HEK293 (cell line): ENCODE results near the gene GDPD5.

ENCODE experiments used
- CTCF ChIA-PET: fragments of 350-600 bp; formaldehyde crosslinking; extraction: SDS; loops from one replicate; lab custom pipeline; 2021; ENCODE audit warnings: antibody characterized with exemption; lab: Yijun Ruan, JAX
- POLR2A ChIA-PET: fragments of 300-600 bp; formaldehyde crosslinking; extraction: SDS; loops from one replicate; lab custom pipeline; 2020; ENCODE audit warnings: antibody characterized with exemption, inconsistent platforms; lab: Yijun Ruan, JAX
- H3K27ac ChIP-seq: fragments of 200-500 bp; sonication (Bioruptor generic); 2 replicates; pipeline ENCODE4 v1.5.1; 2014; ENCODE audit warnings: low read depth, low read length, control low read depth, inconsistent platforms; ENCODE audit errors: extremely low read depth
- H3K36me3 ChIP-seq, 2 experiments: fragments of 200-500 bp in 1 of 2; sonication (Bioruptor generic) in 1 of 2; 1 replicate in 1 of 2; 2 replicates in 1 of 2; pipeline ENCODE4 v1.5.1; 2014 to 2017; ENCODE audit warnings: inconsistent platforms in 2 of 2, low read length in 2 of 2; ENCODE audit not compliant: control insufficient read depth in 2 of 2, insufficient read depth in 1 of 2
- H3K4me1 ChIP-seq: fragments of 200-500 bp; sonication (Bioruptor generic); 2 replicates; pipeline ENCODE4 v1.5.1; 2014; ENCODE audit warnings: mild to moderate bottlenecking, low read length, inconsistent platforms; ENCODE audit not compliant: control insufficient read depth, insufficient read depth
- H3K4me3 ChIP-seq: 2 replicates; pipeline ENCODE4 v1.5.1; 2011; ENCODE audit warnings: low read depth, mild to moderate bottlenecking, control low read depth, low read length, moderate library complexity
- H3K9me3 ChIP-seq: fragments of 200-500 bp; sonication (Bioruptor generic); 2 replicates; pipeline ENCODE4 v1.5.1; 2014; ENCODE audit warnings: low read depth, low read length, inconsistent platforms; ENCODE audit not compliant: control insufficient read depth, insufficient read depth
- KLF1 ChIP-seq: fragments of 450-650 bp; formaldehyde crosslinking; IDR thresholded peaks from 2 replicates; pipeline ENCODE4 v1.5.1; 2016; ENCODE audit warnings: missing biosample characterization, missing genetic modification characterization
- KLF7 ChIP-seq: fragments of 450-650 bp; formaldehyde crosslinking; IDR thresholded peaks from 2 replicates; pipeline ENCODE4 v1.5.1; 2016; ENCODE audit warnings: missing biosample characterization, missing genetic modification characterization, borderline replicate concordance
- RBAK ChIP-seq: fragments of 450-650 bp; formaldehyde crosslinking; IDR thresholded peaks from 2 replicates; pipeline ENCODE4 v1.5.1; 2016; ENCODE audit warnings: missing biosample characterization, missing genetic modification characterization
- ZIC2 ChIP-seq: fragments of 450-650 bp; formaldehyde crosslinking; IDR thresholded peaks from 2 replicates; pipeline ENCODE4 v1.5.1; 2016; ENCODE audit warnings: missing biosample characterization, missing genetic modification characterization
- ZNF221 ChIP-seq: fragments of 450-650 bp; formaldehyde crosslinking; IDR thresholded peaks from 2 replicates; pipeline ENCODE4 v1.5.1; 2017; ENCODE audit warnings: missing biosample characterization, missing genetic modification characterization, borderline replicate concordance
- ZNF341 ChIP-seq: fragments of 450-650 bp; formaldehyde crosslinking; IDR thresholded peaks from 2 replicates; pipeline ENCODE4; 2016; ENCODE audit warnings: low read depth, missing biosample characterization, missing genetic modification characterization
- ZNF518A ChIP-seq: fragments of 450-650 bp; formaldehyde crosslinking; conservative IDR thresholded peaks from 2 replicates; pipeline ENCODE4 v1.5.1; 2016; ENCODE audit warnings: low read depth, missing biosample characterization, missing genetic modification characterization
- ZNF596 ChIP-seq: fragments of 450-650 bp; IDR thresholded peaks from 2 replicates; pipeline ENCODE4 v1.5.0; 2018; ENCODE audit warnings: missing biosample characterization, mild to moderate bottlenecking, missing genetic modification characterization, moderate library complexity
- ZNF610 ChIP-seq: fragments of 450-650 bp; formaldehyde crosslinking; IDR thresholded peaks from 2 replicates; pipeline ENCODE4 v1.5.1; 2016; ENCODE audit warnings: missing biosample characterization, missing genetic modification characterization, borderline replicate concordance
- TF ChIP-seq, protein P1 (sequence below): fragments of 450-650 bp; formaldehyde crosslinking; IDR thresholded peaks from 2 replicates; pipeline ENCODE4 v1.5.1; 2016; ENCODE audit warnings: missing biosample characterization, missing genetic modification characterization
- TF ChIP-seq, protein P2 (sequence below): fragments of 450-650 bp; formaldehyde crosslinking; IDR thresholded peaks from 2 replicates; pipeline ENCODE4 v1.5.1; 2016; ENCODE audit warnings: missing biosample characterization, missing genetic modification characterization
- TF ChIP-seq, protein P3 (sequence below): fragments of 450-650 bp; formaldehyde crosslinking; IDR thresholded peaks from 2 replicates; pipeline ENCODE4 v1.5.1; 2016; ENCODE audit warnings: missing biosample characterization, missing genetic modification characterization
- TF ChIP-seq, protein P4 (sequence below): fragments of 450-650 bp; formaldehyde crosslinking; conservative IDR thresholded peaks from 2 replicates; pipeline ENCODE4 v1.5.1; 2016; ENCODE audit warnings: low read depth, missing biosample characterization, missing genetic modification characterization

GDPD5 gene

GRCh38 chr11:75571625-75572024 is 45.9 kb upstream of the GDPD5 start (continued):
- TF ChIP-seq, protein P1, sequence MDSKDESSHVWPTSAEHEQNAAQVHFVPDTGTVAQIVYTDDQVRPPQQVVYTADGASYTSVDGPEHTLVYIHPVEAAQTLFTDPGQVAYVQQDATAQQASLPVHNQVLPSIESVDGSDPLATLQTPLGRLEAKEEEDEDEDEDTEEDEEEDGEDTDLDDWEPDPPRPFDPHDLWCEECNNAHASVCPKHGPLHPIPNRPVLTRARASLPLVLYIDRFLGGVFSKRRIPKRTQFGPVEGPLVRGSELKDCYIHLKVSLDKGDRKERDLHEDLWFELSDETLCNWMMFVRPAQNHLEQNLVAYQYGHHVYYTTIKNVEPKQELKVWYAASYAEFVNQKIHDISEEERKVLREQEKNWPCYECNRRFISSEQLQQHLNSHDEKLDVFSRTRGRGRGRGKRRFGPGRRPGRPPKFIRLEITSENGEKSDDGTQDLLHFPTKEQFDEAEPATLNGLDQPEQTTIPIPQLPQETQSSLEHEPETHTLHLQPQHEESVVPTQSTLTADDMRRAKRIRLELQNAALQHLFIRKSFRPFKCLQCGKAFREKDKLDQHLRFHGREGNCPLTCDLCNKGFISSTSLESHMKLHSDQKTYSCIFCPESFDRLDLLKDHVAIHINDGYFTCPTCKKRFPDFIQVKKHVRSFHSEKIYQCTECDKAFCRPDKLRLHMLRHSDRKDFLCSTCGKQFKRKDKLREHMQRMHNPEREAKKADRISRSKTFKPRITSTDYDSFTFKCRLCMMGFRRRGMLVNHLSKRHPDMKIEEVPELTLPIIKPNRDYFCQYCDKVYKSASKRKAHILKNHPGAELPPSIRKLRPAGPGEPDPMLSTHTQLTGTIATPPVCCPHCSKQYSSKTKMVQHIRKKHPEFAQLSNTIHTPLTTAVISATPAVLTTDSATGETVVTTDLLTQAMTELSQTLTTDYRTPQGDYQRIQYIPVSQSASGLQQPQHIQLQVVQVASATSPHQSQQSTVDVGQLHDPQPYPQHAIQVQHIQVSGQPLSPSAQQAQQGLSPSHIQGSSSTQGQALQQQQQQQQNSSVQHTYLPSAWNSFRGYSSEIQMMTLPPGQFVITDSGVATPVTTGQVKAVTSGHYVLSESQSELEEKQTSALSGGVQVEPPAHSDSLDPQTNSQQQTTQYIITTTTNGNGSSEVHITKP (tag by site-specific recombination): no peak
- TF ChIP-seq ZNF341 (tag by site-specific recombination) (no peak), ZNF610 (tag by site-specific recombination) (no peak), RBAK (tag by site-specific recombination) (no peak), ZNF518A (tag by site-specific recombination) (no peak)

DNA sequence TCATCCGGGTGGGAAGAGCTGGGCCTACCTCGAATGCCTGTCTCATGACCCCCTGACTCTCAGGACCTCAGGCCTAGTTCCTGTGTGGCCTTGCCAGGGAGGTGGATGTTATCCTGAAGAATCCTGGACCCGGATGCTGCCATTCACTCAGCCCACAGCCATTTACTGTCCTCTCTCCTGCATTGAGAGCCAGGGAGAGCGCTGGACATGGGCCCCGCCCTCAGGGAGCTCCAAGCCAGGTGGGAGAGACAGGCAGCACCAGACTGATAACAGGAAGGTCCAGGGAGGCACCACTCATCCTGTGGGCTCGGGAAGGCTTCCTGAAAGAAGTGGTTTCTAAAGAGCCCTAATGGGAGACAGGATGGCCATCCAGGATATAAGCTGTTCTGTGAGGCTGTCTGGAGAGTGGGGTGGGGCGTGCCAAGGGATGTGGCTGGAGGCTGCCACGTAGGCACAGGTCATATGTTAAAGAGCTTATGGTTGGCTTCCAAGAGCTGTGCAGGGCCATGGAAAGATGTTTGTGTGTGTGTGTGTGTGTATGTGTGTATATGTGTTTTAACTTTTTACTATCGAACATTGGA is 44.9 kb upstream of the GDPD5 start:
- Histone ChIP-seq H3K4me3 (no peak overlapping the region), H3K4me1 (no peaks in the 10 kb centered on the region), H3K27ac (no peak overlapping the region), H3K9me3 (no peaks in the 10 kb centered on the region), H3K36me3 (peaks cover 0 to 84% of the 10 kb centered on the region in 2 experiments; a peak in 2 of 3 replicates)
- ChIA-PET POLR2A (interaction anchor here (2.0 to 2.3 kb wide), 2 partner anchors 9 to 16 kb away, joined by 5 to 12 read pairs; partner anchors contain the start of gene SERPINH1), CTCF (interaction anchor here (0.9 to 2.6 kb wide), 3 partner anchors 11 to 24 kb away, joined by 3 to 6 read pairs (median 3); no protein-coding TSS in a partner anchor)
- TF ChIP-seq, protein P2, sequence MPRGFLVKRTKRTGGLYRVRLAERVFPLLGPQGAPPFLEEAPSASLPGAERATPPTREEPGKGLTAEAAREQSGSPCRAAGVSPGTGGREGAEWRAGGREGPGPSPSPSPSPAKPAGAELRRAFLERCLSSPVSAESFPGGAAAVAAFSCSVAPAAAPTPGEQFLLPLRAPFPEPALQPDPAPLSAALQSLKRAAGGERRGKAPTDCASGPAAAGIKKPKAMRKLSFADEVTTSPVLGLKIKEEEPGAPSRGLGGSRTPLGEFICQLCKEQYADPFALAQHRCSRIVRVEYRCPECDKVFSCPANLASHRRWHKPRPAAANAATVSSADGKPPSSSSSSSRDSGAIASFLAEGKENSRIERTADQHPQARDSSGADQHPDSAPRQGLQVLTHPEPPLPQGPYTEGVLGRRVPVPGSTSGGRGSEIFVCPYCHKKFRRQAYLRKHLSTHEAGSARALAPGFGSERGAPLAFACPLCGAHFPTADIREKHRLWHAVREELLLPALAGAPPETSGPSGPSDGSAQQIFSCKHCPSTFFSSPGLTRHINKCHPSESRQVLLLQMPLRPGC (tag by site-specific recombination): no peak
- TF ChIP-seq, protein P3, sequence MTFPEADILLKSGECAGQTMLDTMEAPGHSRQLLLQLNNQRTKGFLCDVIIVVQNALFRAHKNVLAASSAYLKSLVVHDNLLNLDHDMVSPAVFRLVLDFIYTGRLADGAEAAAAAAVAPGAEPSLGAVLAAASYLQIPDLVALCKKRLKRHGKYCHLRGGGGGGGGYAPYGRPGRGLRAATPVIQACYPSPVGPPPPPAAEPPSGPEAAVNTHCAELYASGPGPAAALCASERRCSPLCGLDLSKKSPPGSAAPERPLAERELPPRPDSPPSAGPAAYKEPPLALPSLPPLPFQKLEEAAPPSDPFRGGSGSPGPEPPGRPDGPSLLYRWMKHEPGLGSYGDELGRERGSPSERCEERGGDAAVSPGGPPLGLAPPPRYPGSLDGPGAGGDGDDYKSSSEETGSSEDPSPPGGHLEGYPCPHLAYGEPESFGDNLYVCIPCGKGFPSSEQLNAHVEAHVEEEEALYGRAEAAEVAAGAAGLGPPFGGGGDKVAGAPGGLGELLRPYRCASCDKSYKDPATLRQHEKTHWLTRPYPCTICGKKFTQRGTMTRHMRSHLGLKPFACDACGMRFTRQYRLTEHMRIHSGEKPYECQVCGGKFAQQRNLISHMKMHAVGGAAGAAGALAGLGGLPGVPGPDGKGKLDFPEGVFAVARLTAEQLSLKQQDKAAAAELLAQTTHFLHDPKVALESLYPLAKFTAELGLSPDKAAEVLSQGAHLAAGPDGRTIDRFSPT (tag by site-specific recombination): no peak
- TF ChIP-seq, protein P4, sequence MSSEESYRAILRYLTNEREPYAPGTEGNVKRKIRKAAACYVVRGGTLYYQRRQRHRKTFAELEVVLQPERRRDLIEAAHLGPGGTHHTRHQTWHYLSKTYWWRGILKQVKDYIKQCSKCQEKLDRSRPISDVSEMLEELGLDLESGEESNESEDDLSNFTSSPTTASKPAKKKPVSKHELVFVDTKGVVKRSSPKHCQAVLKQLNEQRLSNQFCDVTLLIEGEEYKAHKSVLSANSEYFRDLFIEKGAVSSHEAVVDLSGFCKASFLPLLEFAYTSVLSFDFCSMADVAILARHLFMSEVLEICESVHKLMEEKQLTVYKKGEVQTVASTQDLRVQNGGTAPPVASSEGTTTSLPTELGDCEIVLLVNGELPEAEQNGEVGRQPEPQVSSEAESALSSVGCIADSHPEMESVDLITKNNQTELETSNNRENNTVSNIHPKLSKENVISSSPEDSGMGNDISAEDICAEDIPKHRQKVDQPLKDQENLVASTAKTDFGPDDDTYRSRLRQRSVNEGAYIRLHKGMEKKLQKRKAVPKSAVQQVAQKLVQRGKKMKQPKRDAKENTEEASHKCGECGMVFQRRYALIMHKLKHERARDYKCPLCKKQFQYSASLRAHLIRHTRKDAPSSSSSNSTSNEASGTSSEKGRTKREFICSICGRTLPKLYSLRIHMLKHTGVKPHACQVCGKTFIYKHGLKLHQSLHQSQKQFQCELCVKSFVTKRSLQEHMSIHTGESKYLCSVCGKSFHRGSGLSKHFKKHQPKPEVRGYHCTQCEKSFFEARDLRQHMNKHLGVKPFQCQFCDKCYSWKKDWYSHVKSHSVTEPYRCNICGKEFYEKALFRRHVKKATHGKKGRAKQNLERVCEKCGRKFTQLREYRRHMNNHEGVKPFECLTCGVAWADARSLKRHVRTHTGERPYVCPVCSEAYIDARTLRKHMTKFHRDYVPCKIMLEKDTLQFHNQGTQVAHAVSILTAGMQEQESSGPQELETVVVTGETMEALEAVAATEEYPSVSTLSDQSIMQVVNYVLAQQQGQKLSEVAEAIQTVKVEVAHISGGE (tag by site-specific recombination): no peak
- TF ChIP-seq ZNF596 (tag by site-specific recombination): no peak
- no peak for TF ChIP-seq KLF7 (tag by site-specific recombination)
- TF ChIP-seq ZIC2 (tag by site-specific recombination): no peak
- no peak for TF ChIP-seq ZNF221 (tag by site-specific recombination)
- no peak for TF ChIP-seq KLF1 (tag by site-specific recombination)
